Thoracic aorta (tissue), 2 donors: ENCODE results near the gene ECE2. TPM values are rescaled to one million over a fixed set of nuclear protein-coding genes. Genes with fewer than 3 reads are reported as not detected.

Experiments used
- ATAC-seq: fragments of 150-250 bp; one replicate; pipeline ENCODE4 v1.8.0; 2017; ENCODE audit warnings: low read depth; ENCODE audit not compliant: insufficient number of reproducible peaks, low FRiP score
- DNase-seq: peaks from one replicate; pipeline ENCODE4 v3.0.0-alpha.2; 2020; ENCODE audit warnings: low spot score
- H3K27ac ChIP-seq, 2 donors: fragments of 200-600 bp; sonication (generic); 1 replicate in 1 of 2; 2 replicates in 1 of 2; pipeline ENCODE4 v1.5.1; 2016; ENCODE audit warnings: mild to moderate bottlenecking in 2 of 2, moderate library complexity in 2 of 2
- H3K27me3 ChIP-seq: fragments of 200-600 bp; sonication (generic); replicated peaks from 2 replicates; pipeline ENCODE4 v1.6.0; 2016; ENCODE audit warnings: mild to moderate bottlenecking; ENCODE audit not compliant: insufficient read depth
- H3K36me3 ChIP-seq: fragments of 200-600 bp; sonication (generic); one replicate; pipeline ENCODE4 v1.5.1; 2016
- H3K4me1 ChIP-seq, 2 donors: fragments of 200-600 bp; sonication (generic); 1 replicate in 1 of 2; 2 replicates in 1 of 2; pipeline versions ENCODE4 v1.5.1 to v1.6.0; 2016; ENCODE audit warnings: low read depth in 2 of 2, mild to moderate bottlenecking in 1 of 2; ENCODE audit not compliant: control insufficient read depth in 1 of 2
- H3K4me3 ChIP-seq: fragments of 200-600 bp; sonication (generic); 2 replicates; pipeline ENCODE4 v1.5.1; 2016; ENCODE audit warnings: mild to moderate bottlenecking
- H3K9me3 ChIP-seq: fragments of 200-600 bp; sonication (generic); 2 replicates; pipeline ENCODE4 v1.5.1; 2016
- CTCF ChIP-seq: fragments of 200-600 bp; sonication (generic); IDR thresholded peaks from one replicate; pipeline ENCODE4 v1.5.1; 2019; ENCODE audit warnings: antibody characterized with exemption
- total RNA-seq, 2 donors: library from RNA; depleted of rRNA; stranded (reverse); fragments of >200 nt; gene quantifications; one replicate each; pipeline versions ENCODE4 v1.1.0 to v1.2.3, GENCODE V29; 2016

The ECE2 gene
- total RNA-seq, 2 donors from 2014 or later = not detected

GRCh38 chr3:184314700-184315542 lies 39.1 kb downstream of the ECE2 start:
- H3K9me3 ChIP-seq = no peaks in the 10 kb centered on the region
- H3K4me3 ChIP-seq = peak overlapping the region; percentile 99
- no peaks in the 10 kb centered on the region for H3K36me3 ChIP-seq
- H3K27me3 ChIP-seq = no peaks in the 10 kb centered on the region
- H3K27ac ChIP-seq = peak overlapping the region; percentile 97 to 100
- DNase-seq (peak; percentile 55), ATAC-seq (peak; percentile 33)
- TF ChIP-seq CTCF = no peak
- H3K4me1 ChIP-seq = peaks cover 42 to 45% of the 10 kb centered on the region in 2 donors

GRCh38 chr3:184315543-184315867 lies 39.7 kb downstream of the ECE2 start:
- no peak for ATAC-seq
- H3K36me3 ChIP-seq = peaks cover under 1% of the 10 kb centered on the region
- H3K4me1 ChIP-seq = peaks cover 47 to 50% of the 10 kb centered on the region in 2 donors
- peak overlapping the region; percentile 99 for H3K4me3 ChIP-seq
- DNase-seq = no peak
- no peaks in the 10 kb centered on the region for H3K9me3 ChIP-seq
- H3K27me3 ChIP-seq = no peaks in the 10 kb centered on the region
- peak overlapping the region; percentile 97 to 100 for H3K27ac ChIP-seq
- TF ChIP-seq CTCF = no peak

- peak overlapping the region; percentile 97 to 100 for H3K27ac ChIP-seq
Measured at GRCh38 chr3:184315871-184316661, 40.2 kb downstream of the ECE2 start.

DNA sequence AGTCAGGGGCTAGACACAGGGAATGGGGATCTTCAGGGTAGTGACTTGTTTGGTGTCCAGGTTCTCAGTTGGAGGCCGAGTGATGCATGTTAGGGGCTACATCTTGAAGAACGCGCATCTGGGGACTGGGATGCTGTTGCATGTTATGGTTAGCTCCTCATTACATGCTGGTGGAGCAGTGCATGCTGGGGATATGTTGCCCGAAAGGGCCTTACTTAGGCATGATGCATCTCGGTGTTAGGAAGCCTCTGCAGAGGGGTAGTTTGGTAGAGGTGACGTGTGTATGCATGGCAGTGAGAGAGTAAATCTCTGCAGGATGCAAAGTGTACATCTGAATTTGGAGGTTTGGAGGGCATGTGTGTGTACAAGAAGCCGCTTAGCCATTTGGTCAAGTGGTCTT lies 41.0 kb downstream of the ECE2 start:
- Histone ChIP-seq H3K4me1 (peaks cover 50 to 60% of the 10 kb centered on the region in 2 donors), H3K27ac (peak overlapping the region; percentile 97 to 100), H3K27me3 (no peaks in the 10 kb centered on the region), H3K36me3 (peaks cover 14% of the 10 kb centered on the region), H3K9me3 (no peaks in the 10 kb centered on the region), H3K4me3 (peak overlapping the region; percentile 99)
- no peak for TF ChIP-seq CTCF
- no peak for DNase-seq
- no peak for ATAC-seq

More at GRCh38 chr3:184315871-184316661, 40.2 kb downstream of the ECE2 start:
- Histone ChIP-seq H3K9me3 (no peaks in the 10 kb centered on the region), H3K27me3 (no peaks in the 10 kb centered on the region), H3K4me1 (peaks cover 50 to 56% of the 10 kb centered on the region in 2 donors), H3K4me3 (peak overlapping the region; percentile 99), H3K36me3 (peaks cover 6% of the 10 kb centered on the region)
- DNase-seq = no peak
- no peak for ATAC-seq
- TF ChIP-seq CTCF = no peak

- Histone ChIP-seq H3K4me1 (peaks cover 50 to 65% of the 10 kb centered on the region in 2 donors), H3K36me3 (peaks cover 18% of the 10 kb centered on the region), H3K27me3 (no peaks in the 10 kb centered on the region), H3K9me3 (no peaks in the 10 kb centered on the region), H3K27ac (peak overlapping the region; percentile 0 to 28), H3K4me3 (peak overlapping the region; percentile 99)
- ATAC-seq (no peak), DNase-seq (no peak)
- TF ChIP-seq CTCF = no peak
Measured at GRCh38 chr3:184317201-184317600, 41.4 kb downstream of the ECE2 start.
